ENCODE data around the gene GPS2.

DNA sequence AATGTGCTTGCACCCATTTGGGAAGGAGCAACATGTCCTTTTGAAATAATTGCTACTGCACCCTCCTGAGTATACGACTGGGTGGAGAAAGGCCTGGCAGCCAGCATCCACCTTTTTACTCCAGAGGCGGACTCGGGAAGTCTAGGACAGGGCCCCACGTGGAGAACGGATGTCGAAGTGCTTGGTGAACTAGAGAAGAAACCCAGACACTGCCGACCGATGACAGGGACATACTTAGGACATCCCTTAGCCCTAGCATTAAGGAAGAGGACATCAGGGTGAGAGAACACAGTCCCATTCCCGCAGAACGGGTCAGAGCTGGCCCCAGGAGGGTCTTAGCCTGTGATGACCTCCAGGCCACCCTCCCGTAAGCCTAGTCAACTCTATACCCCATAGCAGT, 24.5 kb downstream of the GPS2 start:
- TF ChIP-seq, protein P1, sequence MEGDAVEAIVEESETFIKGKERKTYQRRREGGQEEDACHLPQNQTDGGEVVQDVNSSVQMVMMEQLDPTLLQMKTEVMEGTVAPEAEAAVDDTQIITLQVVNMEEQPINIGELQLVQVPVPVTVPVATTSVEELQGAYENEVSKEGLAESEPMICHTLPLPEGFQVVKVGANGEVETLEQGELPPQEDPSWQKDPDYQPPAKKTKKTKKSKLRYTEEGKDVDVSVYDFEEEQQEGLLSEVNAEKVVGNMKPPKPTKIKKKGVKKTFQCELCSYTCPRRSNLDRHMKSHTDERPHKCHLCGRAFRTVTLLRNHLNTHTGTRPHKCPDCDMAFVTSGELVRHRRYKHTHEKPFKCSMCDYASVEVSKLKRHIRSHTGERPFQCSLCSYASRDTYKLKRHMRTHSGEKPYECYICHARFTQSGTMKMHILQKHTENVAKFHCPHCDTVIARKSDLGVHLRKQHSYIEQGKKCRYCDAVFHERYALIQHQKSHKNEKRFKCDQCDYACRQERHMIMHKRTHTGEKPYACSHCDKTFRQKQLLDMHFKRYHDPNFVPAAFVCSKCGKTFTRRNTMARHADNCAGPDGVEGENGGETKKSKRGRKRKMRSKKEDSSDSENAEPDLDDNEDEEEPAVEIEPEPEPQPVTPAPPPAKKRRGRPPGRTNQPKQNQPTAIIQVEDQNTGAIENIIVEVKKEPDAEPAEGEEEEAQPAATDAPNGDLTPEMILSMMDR (IDR thresholded peaks at IDR 0.05; ENCODE audit: poor library complexity), result no peak
- TF ChIP-seq EZH2phosphoT487 (IDR thresholded peaks at IDR 0.05; ENCODE audit: low read depth, severe bottlenecking, unreplicated experiment) (no peak), EZH2 (IDR thresholded peaks at IDR 0.05; ENCODE audit: borderline replicate concordance) (no peak)

All from hepatocyte (in vitro differentiated cells).